OCI-LY3 (cell line): ENCODE data around the gene CFAP69.

Experiments used
- H2AFZ ChIP-seq: fragments of 200-600, 300-600 bp; shearing (Covaris generic); 2 replicates; pipeline ENCODE4 v1.6.0; 2014; ENCODE audit warnings: antibody characterized with exemption, low read depth, low read length
- H3K27ac ChIP-seq: fragments of 200-600, 300-600 bp; sonication (generic); 2 replicates; pipeline ENCODE4 v1.5.1; 2014; ENCODE audit warnings: mild to moderate bottlenecking, low read length, moderate library complexity, mixed read lengths
- H3K27me3 ChIP-seq: fragments of 200-600, 300-600 bp; sonication (generic); 2 replicates; pipeline ENCODE4 v1.6.1; 2014; ENCODE audit warnings: low read depth, low read length, mixed read lengths
- H3K36me3 ChIP-seq: fragments of 200-600, 300-600 bp; sonication (generic); replicated peaks from 2 replicates; pipeline ENCODE3; 2014; ENCODE audit warnings: low read depth, low read length, mixed read lengths
- H3K4me1 ChIP-seq: fragments of 300-600, 200-600 bp; sonication (generic); 2 replicates; pipeline ENCODE4 v1.6.1; 2014; ENCODE audit warnings: low read length, mixed read lengths
- H3K4me2 ChIP-seq: fragments of 200-600, 300-600 bp; sonication (generic); 2 replicates; pipeline ENCODE4 v1.6.1; 2014; ENCODE audit warnings: low read length, mixed read lengths
- H3K4me3 ChIP-seq: fragments of 300-600, 200-600 bp; sonication (generic); 2 replicates; pipeline ENCODE4 v1.5.1; 2014; ENCODE audit warnings: antibody characterized with exemption, mild to moderate bottlenecking, low read length, moderate library complexity
- H3K79me2 ChIP-seq: fragments of 300-600, 200-600 bp; shearing (Covaris generic); 2 replicates; pipeline ENCODE4 v1.6.1; 2014; ENCODE audit warnings: mild to moderate bottlenecking, low read length, mixed read lengths
- H3K9ac ChIP-seq: fragments of 300-600, 200-600 bp; shearing (Covaris generic); 2 replicates; pipeline ENCODE4 v1.6.0; 2014; ENCODE audit warnings: mild to moderate bottlenecking, low read length, moderate library complexity
- H3K9me3 ChIP-seq: fragments of 200-600, 300-600 bp; shearing (Covaris generic); 2 replicates; pipeline ENCODE4 v1.6.1; 2014; ENCODE audit warnings: low read length, mixed read lengths; ENCODE audit not compliant: insufficient read depth
- H4K20me1 ChIP-seq: fragments of 200-600, 300-600 bp; sonication (generic); 2 replicates; pipeline ENCODE4 v1.6.1; 2016; ENCODE audit warnings: low read length, mixed read lengths; ENCODE audit not compliant: insufficient read depth
- CTCF ChIP-seq: fragments of 200-600, 300-600 bp; sonication (generic); IDR thresholded peaks from 2 replicates; pipeline ENCODE4 v1.5.1; 2014; ENCODE audit warnings: antibody characterized with exemption, low read length, low read depth
- EZH2phosphoT487 ChIP-seq: fragments of 200-600 bp; shearing (Covaris generic); IDR thresholded peaks from 2 replicates; pipeline ENCODE4 v1.6.1; 2018; ENCODE audit warnings: antibody characterized with exemption, mixed run types, low read depth

Gene CFAP69

GRCh38 chr7:90290244-90291113 is 45.5 kb downstream of the CFAP69 start:
- H3K79me2 ChIP-seq, result no peaks in the 10 kb centered on the region
- H3K4me3 ChIP-seq, result no peak overlapping the region
- H3K4me2 ChIP-seq, result no peak overlapping the region
- no peak overlapping the region for H2AFZ ChIP-seq
- no peak overlapping the region for H3K27ac ChIP-seq
- no peak overlapping the region for H3K9ac ChIP-seq
- no peaks in the 10 kb centered on the region for H3K27me3 ChIP-seq
- TF ChIP-seq EZH2phosphoT487 (no peak), CTCF (no peak)
- no peaks in the 10 kb centered on the region for H3K9me3 ChIP-seq
- no peaks in the 10 kb centered on the region for H3K4me1 ChIP-seq
- peaks cover 3% of the 10 kb centered on the region for H3K36me3 ChIP-seq
- no peaks in the 10 kb centered on the region for H4K20me1 ChIP-seq

GRCh38 chr7:90298145-90299038 is 53.4 kb downstream of the CFAP69 start:
- peak; percentile 80 for TF ChIP-seq CTCF
- TF ChIP-seq EZH2phosphoT487, result no peak
- H2AFZ ChIP-seq, result no peak overlapping the region
- no peaks in the 10 kb centered on the region for H3K36me3 ChIP-seq
- H3K27ac ChIP-seq, result no peak overlapping the region
- no peaks in the 10 kb centered on the region for H4K20me1 ChIP-seq
- no peaks in the 10 kb centered on the region for H3K27me3 ChIP-seq
- H3K4me3 ChIP-seq, result no peak overlapping the region
- H3K4me2 ChIP-seq, result no peak overlapping the region
- no peaks in the 10 kb centered on the region for H3K9me3 ChIP-seq
- no peak overlapping the region for H3K9ac ChIP-seq
- no peaks in the 10 kb centered on the region for H3K79me2 ChIP-seq
- no peaks in the 10 kb centered on the region for H3K4me1 ChIP-seq

- Histone ChIP-seq H3K4me3 (no peak overlapping the region), H3K36me3 (no peaks in the 10 kb centered on the region), H3K4me1 (no peaks in the 10 kb centered on the region), H2AFZ (no peak overlapping the region), H3K27ac (no peak overlapping the region), H3K27me3 (no peaks in the 10 kb centered on the region), H3K9me3 (no peaks in the 10 kb centered on the region), H3K79me2 (no peaks in the 10 kb centered on the region), H3K4me2 (no peak overlapping the region), H4K20me1 (no peaks in the 10 kb centered on the region), H3K9ac (no peak overlapping the region)
- TF ChIP-seq EZH2phosphoT487 (no peak), CTCF (no peak)
Observed at GRCh38 chr7:90303241-90303640, 58.3 kb downstream of the CFAP69 start.

- H4K20me1 ChIP-seq, result no peaks in the 10 kb centered on the region
- H2AFZ ChIP-seq, result no peak overlapping the region
- no peak overlapping the region for H3K4me2 ChIP-seq
- peaks cover 3% of the 10 kb centered on the region; the same call in 1 of the 2 replicates for H3K4me1 ChIP-seq
- TF ChIP-seq EZH2phosphoT487 (no peak), CTCF (no peak)
- H3K27ac ChIP-seq, result no peak overlapping the region
- H3K36me3 ChIP-seq, result no peaks in the 10 kb centered on the region
- no peaks in the 10 kb centered on the region for H3K79me2 ChIP-seq
- no peak overlapping the region for H3K9ac ChIP-seq
- no peak overlapping the region for H3K4me3 ChIP-seq
- H3K9me3 ChIP-seq, result no peaks in the 10 kb centered on the region
- no peaks in the 10 kb centered on the region for H3K27me3 ChIP-seq
Observed at GRCh38 chr7:90309872-90310271, 64.9 kb downstream of the CFAP69 start.
